Transverse colon (tissue), 4 donors: Measurements from ENCODE around the gene SHC1. TPM values are rescaled to one million over a fixed set of nuclear protein-coding genes. Genes with fewer than 3 reads are reported as not detected.

Experiments
- DNase-seq: peaks from one replicate; pipeline ENCODE4 v3.0.0-alpha.2; 2019
- H3K27ac ChIP-seq, 4 donors: fragments of 200-600 bp; sonication (generic); 2 replicates each; pipeline ENCODE4 v1.5.1; 2016 to 2018; ENCODE audit warnings: inconsistent platforms in 4 of 4
- H3K27me3 ChIP-seq: fragments of 200-600 bp; sonication (generic); 2 replicates; pipeline ENCODE4 v1.5.1; 2017; ENCODE audit warnings: inconsistent platforms
- H3K36me3 ChIP-seq, 4 donors: fragments of 200-600 bp; sonication (generic); 2 replicates each; pipeline ENCODE4 v1.5.1; 2017 to 2019; ENCODE audit warnings: inconsistent platforms in 4 of 4
- H3K4me1 ChIP-seq, 4 donors: fragments of 200-600 bp; sonication (generic); 2 replicates each; pipeline ENCODE4 v1.5.1; 2017 to 2020; ENCODE audit warnings: inconsistent platforms in 4 of 4
- H3K4me3 ChIP-seq, 4 donors: fragments of 200-600 bp; sonication (generic); 1 replicate in 1 of 4; 2 replicates in 3 of 4; pipeline versions ENCODE4 v1.5.1 to v1.6.1; 2017 to 2019; ENCODE audit warnings: inconsistent platforms in 4 of 4
- H3K9me3 ChIP-seq, 2 donors: fragments of 200-600 bp; sonication (generic); 2 replicates each; pipeline ENCODE4 v1.5.1; 2017 to 2019; ENCODE audit warnings: inconsistent platforms in 2 of 2
- EP300 ChIP-seq: sonication (generic); formaldehyde crosslinking; IDR thresholded peaks from one replicate; pipeline ENCODE4 v1.6.1; 2017; ENCODE audit warnings: antibody characterized with exemption, low read depth
- POLR2A ChIP-seq: fragments of 450-650 bp; IDR thresholded peaks from one replicate; pipeline ENCODE4 v1.6.1; 2016; ENCODE audit warnings: antibody characterized with exemption, mild to moderate bottlenecking, moderate library complexity
- POLR2AphosphoS5 ChIP-seq, 3 donors: sonication (generic); formaldehyde crosslinking; IDR thresholded peaks; one replicate each; pipeline ENCODE4 v1.6.1; 2016; ENCODE audit warnings: antibody characterized with exemption in 3 of 3
- WGBS, 2 donors: methylation state at CpG; one replicate each; pipeline ENCODE4 v1.1.5; 2018; ENCODE audit warnings: low coverage in 1 of 2; 5-methylcytosine and 5-hydroxymethylcytosine counted together
- in situ Hi-C, 4 donors: fragments of 200-750 bp; cut with MboI; loops; one replicate each; pipeline versions ENCODE4 v1.15.0 to v1.15.1; 2017; ENCODE audit warnings: low sequenced_read_pairs in 3 of 4, low pct_ligation_motif_present in 1 of 4, low pct_unique_long_range_greater_than_20kb in 1 of 4
- intact Hi-C: fragments of 100-400 bp; cut with DNase I; formaldehyde crosslinking; loops from one replicate; pipeline ENCODE4 v1.15.1; 2023; ENCODE audit warnings: low total_unique reads
- total RNA-seq, 4 donors: library from RNA; depleted of rRNA; stranded (reverse); fragments of >200 nt; gene quantifications; one replicate each; pipeline ENCODE4 v1.1.0, GENCODE V29; 2016
- TF ChIP-seq, protein P1 (sequence below), 5 experiments: fragments of 200-600 bp in 3 of 5; fragments of 450-650 bp in 2 of 5; sonication (generic) in 3 of 5; IDR thresholded peaks; 1 replicate in 2 of 5; 2 replicates in 3 of 5; pipeline ENCODE4 v1.5.1; 2016 to 2017; ENCODE audit warnings: antibody characterized with exemption in 5 of 5, inconsistent platforms in 3 of 5, mild to moderate bottlenecking in 2 of 5, moderate library complexity in 1 of 5

SHC1 gene
- total RNA-seq, 4 donors from 2014 or later, result 71.1 to 149 (median 92.0) TPM

DNA sequence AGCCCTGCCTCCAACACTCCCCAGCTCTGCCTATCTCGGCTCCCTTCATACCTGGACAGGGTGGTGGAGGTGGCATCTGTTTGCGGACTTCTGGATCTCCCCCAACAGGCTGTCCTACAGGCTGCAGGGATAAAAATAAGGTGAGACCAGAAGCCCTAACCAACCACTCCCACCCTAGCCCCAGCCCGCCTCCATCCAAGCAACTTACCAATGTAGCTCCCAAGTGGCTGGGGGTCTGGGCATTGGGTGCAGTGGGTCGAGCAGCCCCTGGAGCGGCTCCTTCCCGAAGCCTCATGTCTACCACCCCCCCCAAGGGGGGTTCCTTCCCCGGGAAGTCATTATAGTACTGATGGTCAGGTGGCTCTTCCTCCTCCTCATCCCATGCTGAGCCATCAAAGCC, 4.4 kb downstream of the SHC1 start:
- peaks cover 14 to 43% (median 33%) of the 10 kb centered on the region in 4 donors for H3K4me1 ChIP-seq
- WGBS, 2 donors, result 88% methylated on average over 7 of the region's 7 CpGs; no CpG with 5 or more reads in 1 of the 2 donors
- H3K36me3 ChIP-seq, result peaks cover 0 to 32% (median 12%) of the 10 kb centered on the region in 4 donors
- intact Hi-C loops, result loop anchor here (5.0 kb wide), 1 partner anchor 36 kb away; the partner anchor contains the start of gene ZBTB7B
- TF ChIP-seq POLR2AphosphoS5 (IDR thresholded peaks at IDR 0.05) (no peak), POLR2A (no peak), EP300 (no peak)
- TF ChIP-seq, protein P1, sequence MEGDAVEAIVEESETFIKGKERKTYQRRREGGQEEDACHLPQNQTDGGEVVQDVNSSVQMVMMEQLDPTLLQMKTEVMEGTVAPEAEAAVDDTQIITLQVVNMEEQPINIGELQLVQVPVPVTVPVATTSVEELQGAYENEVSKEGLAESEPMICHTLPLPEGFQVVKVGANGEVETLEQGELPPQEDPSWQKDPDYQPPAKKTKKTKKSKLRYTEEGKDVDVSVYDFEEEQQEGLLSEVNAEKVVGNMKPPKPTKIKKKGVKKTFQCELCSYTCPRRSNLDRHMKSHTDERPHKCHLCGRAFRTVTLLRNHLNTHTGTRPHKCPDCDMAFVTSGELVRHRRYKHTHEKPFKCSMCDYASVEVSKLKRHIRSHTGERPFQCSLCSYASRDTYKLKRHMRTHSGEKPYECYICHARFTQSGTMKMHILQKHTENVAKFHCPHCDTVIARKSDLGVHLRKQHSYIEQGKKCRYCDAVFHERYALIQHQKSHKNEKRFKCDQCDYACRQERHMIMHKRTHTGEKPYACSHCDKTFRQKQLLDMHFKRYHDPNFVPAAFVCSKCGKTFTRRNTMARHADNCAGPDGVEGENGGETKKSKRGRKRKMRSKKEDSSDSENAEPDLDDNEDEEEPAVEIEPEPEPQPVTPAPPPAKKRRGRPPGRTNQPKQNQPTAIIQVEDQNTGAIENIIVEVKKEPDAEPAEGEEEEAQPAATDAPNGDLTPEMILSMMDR (IDR thresholded peaks at IDR 0.05), result no peak
- H3K27ac ChIP-seq, result no peak overlapping the region
- no peaks in the 10 kb centered on the region for H3K27me3 ChIP-seq
- H3K9me3 ChIP-seq, result no peaks in the 10 kb centered on the region
- no peak overlapping the region for H3K4me3 ChIP-seq
- in situ Hi-C loops, result loop anchor here in 3 of 4 donors (25.0 kb wide), 1 partner anchor 96 kb away; the partner anchor contains the start of genes ADAM15 (in 3 of the 3) and EFNA4 (in 3 of the 3)
- no peak for DNase-seq

- H3K27me3 ChIP-seq, result no peaks in the 10 kb centered on the region
- in situ Hi-C loops (loop anchor here in 3 of 4 donors (25.0 kb wide), 1 partner anchor 98 kb away; the partner anchor contains the start of genes ADAM15 (in 3 of the 3) and EFNA4 (in 3 of the 3)), intact Hi-C loops (no loop called here)
- H3K36me3 ChIP-seq, result peaks cover 0 to 32% (median 12%) of the 10 kb centered on the region in 4 donors
- no peak for TF ChIP-seq EP300
- TF ChIP-seq POLR2AphosphoS5 (IDR thresholded peaks at IDR 0.05), result no peak
- no peak for TF ChIP-seq POLR2A
- TF ChIP-seq, protein P1 (IDR thresholded peaks at IDR 0.05), result no peak
- no peaks in the 10 kb centered on the region for H3K9me3 ChIP-seq
- H3K27ac ChIP-seq, result no peak overlapping the region
- DNase-seq, result no peak
- no peak overlapping the region for H3K4me3 ChIP-seq
- H3K4me1 ChIP-seq, result peaks cover 1 to 40% (median 26%) of the 10 kb centered on the region in 4 donors
- WGBS, 2 donors, result 88 to 92% methylated on average over 4 to 6 of the region's 6 CpGs
These were observed 6.2 kb downstream of the SHC1 start for GRCh38 chr1:154964359-154964758.

DNA sequence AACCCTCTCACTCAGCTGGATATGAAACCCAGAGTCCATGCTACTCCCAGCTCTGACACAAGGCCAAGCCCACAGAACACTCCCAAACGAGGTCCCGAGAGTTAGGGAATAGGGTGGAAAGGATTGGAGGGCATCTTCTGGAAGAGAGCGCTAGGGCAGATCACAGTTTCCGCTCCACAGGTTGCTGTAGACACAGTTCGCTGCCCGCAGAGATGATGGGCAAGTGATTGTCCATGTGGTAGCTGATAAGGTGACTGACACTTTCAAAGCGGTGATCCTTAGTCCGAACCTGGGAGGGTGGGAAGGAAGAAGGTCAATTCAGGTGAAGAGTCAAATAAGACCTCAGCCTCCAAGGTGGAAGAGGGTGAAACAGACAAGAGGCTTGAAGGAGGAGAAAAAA, 6.9 kb downstream of the SHC1 start:
- Histone ChIP-seq H3K4me3 (no peak overlapping the region), H3K9me3 (no peaks in the 10 kb centered on the region), H3K27ac (no peak overlapping the region), H3K36me3 (peaks cover 0 to 32% (median 15%) of the 10 kb centered on the region in 4 donors), H3K27me3 (no peaks in the 10 kb centered on the region), H3K4me1 (peaks cover 0 to 32% (median 22%) of the 10 kb centered on the region in 4 donors)
- TF ChIP-seq EP300 (no peak), POLR2AphosphoS5 (IDR thresholded peaks at IDR 0.05) (no peak), POLR2A (no peak)
- 63 to 79% methylated on average over 2 to 8 of the region's 8 CpGs for WGBS, 2 donors
- in situ Hi-C loops, result loop anchor here in 3 of 4 donors (25.0 kb wide), 1 partner anchor 99 kb away; the partner anchor contains the start of genes ADAM15 (in 3 of the 3) and EFNA4 (in 3 of the 3)
- intact Hi-C loops, result no loop called here
- DNase-seq, result no peak

GRCh38 chr1:154962795-154963330, 7.7 kb downstream of the SHC1 start:
- H3K36me3 ChIP-seq, result peaks cover 0 to 32% (median 14%) of the 10 kb centered on the region in 4 donors
- 67% methylated on average over 6 of the region's 6 CpGs; no CpG with 5 or more reads in 1 of the 2 donors for WGBS, 2 donors
- intact Hi-C loops, result no loop called here
- H3K27ac ChIP-seq, result peak overlapping the region; percentile 95 to 99 (median 96)
- no peaks in the 10 kb centered on the region for H3K9me3 ChIP-seq
- H3K27me3 ChIP-seq, result no peaks in the 10 kb centered on the region
- peaks cover 0 to 30% (median 22%) of the 10 kb centered on the region in 4 donors for H3K4me1 ChIP-seq
- H3K4me3 ChIP-seq, result peak overlapping the region in 1 of 4 donors; percentile 92
- in situ Hi-C loops, result loop anchor here in 3 of 4 donors (25.0 kb wide), 1 partner anchor 99 kb away; the partner anchor contains the start of genes ADAM15 (in 3 of the 3) and EFNA4 (in 3 of the 3)
- TF ChIP-seq POLR2AphosphoS5 (IDR thresholded peaks at IDR 0.05) (no peak), POLR2A (no peak), EP300 (no peak)
- TF ChIP-seq, protein P1 (IDR thresholded peaks at IDR 0.05), result no peak
- no peak for DNase-seq
